GM12878 (cell line): ENCODE results near the gene ARHGAP6. TPM values are rescaled to one million over a fixed set of nuclear protein-coding genes. Genes with fewer than 3 reads are reported as not detected.

Source experiments
- ATAC-seq: fragments of 200-7000 bp; cut with Tn5 transposase; 3 replicates; pipeline ENCODE4 v1.9.1; 2020; ENCODE audit warnings: mild to moderate bottlenecking, moderate library complexity
- BruUV-seq: library from RNA; stranded (reverse); fragments of 400-500 nt; replicated peaks from 2 replicates; lab custom pipeline; 2021; lab: Mats Ljungman, UMichigan
- CTCF ChIA-PET: fragments of 300-600 bp; sonication (Branson Sonifier 250); formaldehyde crosslinking; extraction: SDS; loops from one replicate; lab custom pipeline; 2021; ENCODE audit warnings: inconsistent platforms; lab: Yijun Ruan, JAX
- POLR2A ChIA-PET: fragments of 350-600 bp; formaldehyde crosslinking; extraction: SDS; loops from one replicate; lab custom pipeline; 2021; ENCODE audit warnings: inconsistent platforms; lab: Charles Lee
- RAD21 ChIA-PET: fragments of 300-600 bp; sonication (Branson Sonifier 250); formaldehyde crosslinking; loops from one replicate; lab custom pipeline; 2023; ENCODE audit warnings: antibody characterized with exemption; ENCODE audit not compliant: unreplicated experiment; lab: Charles Lee
- SMC1A ChIA-PET: fragments of 300-600 bp; sonication (Branson Sonifier 250); formaldehyde crosslinking; loops from one replicate; lab custom pipeline; 2023; ENCODE audit not compliant: unreplicated experiment, uncharacterized antibody; lab: Charles Lee
- DNase-seq: peaks from one replicate; pipeline ENCODE4 v3.0.0-alpha.2; 2011; ENCODE audit warnings: low read depth, low spot score
- FAIRE-seq: peaks from 3 replicates; lab custom pipeline; 2011; peaks lifted over from hg19 to GRCh38; lab: Jason Lieb, UNC
- H2AFZ ChIP-seq: 2 replicates; pipeline ENCODE4 v1.6.0; 2011; ENCODE audit warnings: low read depth, low read length, control low read depth; ENCODE audit not compliant: control insufficient read depth
- H3K27ac ChIP-seq: 2 replicates; pipeline ENCODE4 v1.5.1; 2011; ENCODE audit warnings: control low read depth; ENCODE audit not compliant: control insufficient read depth, insufficient read depth
- H3K27me3 ChIP-seq, 2 experiments: replicated peaks in 1 of 2; 2 replicates each; pipeline versions ENCODE4 v1.6.0 to v1.6.1; 2011; ENCODE audit warnings: low read length in 1 of 2; ENCODE audit not compliant: control insufficient read depth in 2 of 2, insufficient read depth in 2 of 2
- H3K36me3 ChIP-seq, 2 experiments: 2 replicates each; pipeline ENCODE4 v1.5.1; 2011; ENCODE audit warnings: low read length in 1 of 2; ENCODE audit not compliant: control insufficient read depth in 2 of 2, insufficient read depth in 2 of 2
- H3K4me1 ChIP-seq: 2 replicates; pipeline ENCODE4 v1.6.1; 2011; ENCODE audit warnings: mild to moderate bottlenecking, low read length, moderate library complexity, mixed read lengths; ENCODE audit not compliant: control insufficient read depth, insufficient read depth
- H3K4me2 ChIP-seq: 2 replicates; pipeline ENCODE4 v1.6.0; 2011; ENCODE audit warnings: control low read depth; ENCODE audit not compliant: control insufficient read depth, insufficient read depth
- H3K4me3 ChIP-seq: fragments of 200-600 bp; sonication (generic); 2 replicates; pipeline ENCODE4 v1.5.1; 2016
- H3K79me2 ChIP-seq: 2 replicates; pipeline ENCODE4 v1.6.0; 2011; ENCODE audit warnings: low read length; ENCODE audit not compliant: control insufficient read depth, insufficient read depth
- H3K9ac ChIP-seq: 2 replicates; pipeline ENCODE4 v1.8.0; 2011; ENCODE audit warnings: low read length, control low read depth, mixed read lengths; ENCODE audit not compliant: control insufficient read depth, insufficient read depth
- H3K9me3 ChIP-seq: replicated peaks from 3 replicates; pipeline ENCODE4 v1.5.1; 2011; ENCODE audit warnings: mild to moderate bottlenecking, low read length; ENCODE audit not compliant: control insufficient read depth, insufficient read depth
- H4K20me1 ChIP-seq: 2 replicates; pipeline ENCODE4 v1.6.0; 2011; ENCODE audit not compliant: control insufficient read depth, insufficient read depth
- EED ChIP-seq: sonication (generic); IDR thresholded peaks from 2 replicates; pipeline ENCODE4 v1.6.1; 2016; ENCODE audit warnings: antibody characterized with exemption, low read depth
- EGR1 ChIP-seq, 2 experiments: IDR thresholded peaks; 1 replicate in 1 of 2; 2 replicates in 1 of 2; pipeline ENCODE4 v1.6.1; 2011 to 2012; ENCODE audit warnings: low read depth in 2 of 2, low read length in 2 of 2, borderline replicate concordance in 1 of 2, mild to moderate bottlenecking in 1 of 2, moderate library complexity in 1 of 2
- EP300 ChIP-seq, 2 experiments: fragments of 150-350 bp in 1 of 2; IDR thresholded peaks; 2 replicates each; pipeline ENCODE4 v1.6.1; 2011 to 2012; ENCODE audit warnings: low read depth in 2 of 2, low read length in 2 of 2, borderline replicate concordance in 1 of 2, improper control_type of control experiment in 1 of 2, inconsistent platforms in 1 of 2; ENCODE audit not compliant: control insufficient read depth in 1 of 2
- ETV6 ChIP-seq, 2 experiments: fragments of 450-650 bp in 1 of 2; IDR thresholded peaks in 1 of 2; conservative IDR thresholded peaks in 1 of 2; 2 replicates each; pipeline ENCODE4 v1.6.1; 2014; ENCODE audit warnings: antibody characterized with exemption in 1 of 2, borderline replicate concordance in 1 of 2, low read depth in 1 of 2, mild to moderate bottlenecking in 1 of 2, moderate library complexity in 1 of 2
- EZH2 ChIP-seq: IDR thresholded peaks from 2 replicates; pipeline ENCODE4 v1.6.1; 2012; ENCODE audit warnings: low read depth, mild to moderate bottlenecking, control low read depth, inconsistent platforms, low read length, borderline replicate concordance; ENCODE audit not compliant: control insufficient read depth
- FOS ChIP-seq: IDR thresholded peaks from 3 replicates; pipeline ENCODE4 v1.6.1; 2011; ENCODE audit warnings: borderline replicate concordance; ENCODE audit not compliant: insufficient read length; ENCODE audit errors: extremely low read depth
- MEF2A ChIP-seq: IDR thresholded peaks from 2 replicates; pipeline ENCODE4 v1.6.1; 2011; ENCODE audit warnings: low read depth, mild to moderate bottlenecking, low read length, moderate library complexity; ENCODE audit not compliant: insufficient read depth
- MTA2 ChIP-seq: fragments of 450-650 bp; IDR thresholded peaks from 2 replicates; pipeline ENCODE4 v1.6.1; 2016; ENCODE audit warnings: low read depth, mild to moderate bottlenecking, moderate library complexity
- NBN ChIP-seq: fragments of 450-650 bp; IDR thresholded peaks from 2 replicates; pipeline ENCODE4 v1.6.1; 2016
- NFYA ChIP-seq: IDR thresholded peaks from 2 replicates; pipeline ENCODE4 v1.6.1; 2011; ENCODE audit warnings: low read depth, mild to moderate bottlenecking, low read length, improper control_type of control experiment, borderline replicate concordance
- SPI1 ChIP-seq: IDR thresholded peaks from 2 replicates; pipeline ENCODE4 v1.6.1; 2011; ENCODE audit warnings: low read depth, mild to moderate bottlenecking, low read length, moderate library complexity, borderline replicate concordance; ENCODE audit not compliant: insufficient read depth
- TCF7 ChIP-seq: IDR thresholded peaks from 2 replicates; pipeline ENCODE4 v1.6.1; 2014; ENCODE audit warnings: antibody characterized with exemption, borderline replicate concordance
- ZNF217 ChIP-seq: fragments of 450-650 bp; IDR thresholded peaks from 2 replicates; pipeline ENCODE4 v1.6.1; 2017; ENCODE audit warnings: antibody characterized with exemption, mild to moderate bottlenecking
- WGBS: methylation state at CpG from one replicate; pipeline ENCODE4 v1.1.6; 2016; ENCODE audit warnings: low lambda C conversion rate; ENCODE audit not compliant: insufficient replicate concordance, insufficient coverage; ENCODE audit errors: missing lambda C conversion rate; 5-methylcytosine and 5-hydroxymethylcytosine counted together
- in situ Hi-C: fragments of 300-500 bp; cut with MboI; formaldehyde crosslinking; loops from 9 replicates; pipeline ENCODE4 v1.14.3; 2018; ENCODE audit warnings: mixed read lengths
- intact Hi-C: fragments of 100-400 bp; cut with micrococcal nuclease; formaldehyde crosslinking; loops from one replicate; pipeline ENCODE4 v1.14.2; 2022; ENCODE audit not compliant: unreplicated experiment
- polyA plus RNA-seq, 11 experiments: library from polyadenylated mRNA; depleted of rRNA in 4 of 11; unstranded in 6 of 11; stranded (reverse) in 5 of 11; fragments of >200 nt; fragmentation: Nextera tagmentation in 4 of 11; fragmentation: Illumina TruSeq in 1 of 11; extraction: Ambion mirVana in 4 of 11; extraction: Trizol in 1 of 11; gene quantifications; 1 replicate in 1 of 11; 2 replicates in 10 of 11; pipeline versions ENCODE4 v1.2.1 to v1.2.3, GENCODE V29; 2011 to 2016; ENCODE audit warnings: inconsistent platforms in 2 of 11, missing spikeins in 2 of 11, low read depth in 1 of 11
- total RNA-seq, 4 experiments: library from RNA; depleted of rRNA in 3 of 4; stranded (reverse); fragments of >200 nt in 3 of 4; fragmentation: Illumina TruSeq in 1 of 4; extraction: Trizol in 1 of 4; gene quantifications; 2 replicates each; pipeline versions ENCODE4 v1.2.1 to v1.2.3, GENCODE V29; 2013 to 2021
- TF ChIP-seq, protein P1 (sequence below): fragments of 450-650 bp; IDR thresholded peaks from 2 replicates; pipeline ENCODE4 v1.6.1; 2017; ENCODE audit warnings: mild to moderate bottlenecking
- TF ChIP-seq, protein P2 (sequence below): fragments of 150-350 bp; IDR thresholded peaks from 2 replicates; pipeline ENCODE4 v1.6.1; 2014; ENCODE audit warnings: mild to moderate bottlenecking, low read depth, low read length

The ARHGAP6 gene
- total and polyA plus RNA-seq, 10 of the 15 experiments (the other 5 are each of a cell fraction or from before 2014, with no cell fraction given): 0.20 to 1.8 (median 0.76) TPM

DNA sequence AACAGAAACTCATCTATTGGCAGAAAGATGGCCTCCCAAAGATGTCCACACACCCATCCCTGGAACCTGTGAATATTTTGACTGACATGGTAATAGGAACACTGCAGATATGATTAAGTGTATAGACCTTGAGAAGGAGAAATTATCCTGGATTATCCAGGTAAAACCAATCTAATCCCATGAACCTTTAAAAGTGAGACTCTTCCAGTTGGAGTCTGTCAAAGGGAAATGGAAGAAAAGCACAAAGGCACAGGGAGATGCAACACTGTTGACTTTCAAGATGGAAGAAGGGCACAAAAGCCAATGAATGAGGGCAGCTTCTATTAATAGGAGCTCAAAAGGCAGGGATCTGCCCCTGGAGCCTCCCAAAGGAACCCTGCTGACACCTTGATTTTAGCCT, 289.6 kb downstream of the ARHGAP6 start:
- Histone ChIP-seq H3K27me3 (no peaks in the 10 kb centered on the region), H3K79me2 (no peaks in the 10 kb centered on the region), H3K4me2 (no peak overlapping the region), H3K4me1 (no peaks in the 10 kb centered on the region), H3K36me3 (no peaks in the 10 kb centered on the region), H3K4me3 (no peak overlapping the region), H4K20me1 (no peaks in the 10 kb centered on the region), H3K27ac (no peak overlapping the region), H2AFZ (no peak overlapping the region), H3K9me3 (no peaks in the 10 kb centered on the region), H3K9ac (no peak overlapping the region)
- ATAC-seq (no peak), FAIRE-seq (no peak), DNase-seq (no peak)
- BruUV-seq: no TSS peak
- CTCF ChIA-PET: no interaction called here
- in situ Hi-C loops (no loop called here), intact Hi-C loops (no loop called here)
- RAD21 ChIA-PET: no interaction called here
- SMC1A ChIA-PET: no interaction called here
- POLR2A ChIA-PET: no interaction called here
- TF ChIP-seq, protein P1, sequence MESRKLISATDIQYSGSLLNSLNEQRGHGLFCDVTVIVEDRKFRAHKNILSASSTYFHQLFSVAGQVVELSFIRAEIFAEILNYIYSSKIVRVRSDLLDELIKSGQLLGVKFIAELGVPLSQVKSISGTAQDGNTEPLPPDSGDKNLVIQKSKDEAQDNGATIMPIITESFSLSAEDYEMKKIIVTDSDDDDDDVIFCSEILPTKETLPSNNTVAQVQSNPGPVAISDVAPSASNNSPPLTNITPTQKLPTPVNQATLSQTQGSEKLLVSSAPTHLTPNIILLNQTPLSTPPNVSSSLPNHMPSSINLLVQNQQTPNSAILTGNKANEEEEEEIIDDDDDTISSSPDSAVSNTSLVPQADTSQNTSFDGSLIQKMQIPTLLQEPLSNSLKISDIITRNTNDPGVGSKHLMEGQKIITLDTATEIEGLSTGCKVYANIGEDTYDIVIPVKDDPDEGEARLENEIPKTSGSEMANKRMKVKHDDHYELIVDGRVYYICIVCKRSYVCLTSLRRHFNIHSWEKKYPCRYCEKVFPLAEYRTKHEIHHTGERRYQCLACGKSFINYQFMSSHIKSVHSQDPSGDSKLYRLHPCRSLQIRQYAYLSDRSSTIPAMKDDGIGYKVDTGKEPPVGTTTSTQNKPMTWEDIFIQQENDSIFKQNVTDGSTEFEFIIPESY: no peak
- no peak for TF ChIP-seq EZH2

DNA sequence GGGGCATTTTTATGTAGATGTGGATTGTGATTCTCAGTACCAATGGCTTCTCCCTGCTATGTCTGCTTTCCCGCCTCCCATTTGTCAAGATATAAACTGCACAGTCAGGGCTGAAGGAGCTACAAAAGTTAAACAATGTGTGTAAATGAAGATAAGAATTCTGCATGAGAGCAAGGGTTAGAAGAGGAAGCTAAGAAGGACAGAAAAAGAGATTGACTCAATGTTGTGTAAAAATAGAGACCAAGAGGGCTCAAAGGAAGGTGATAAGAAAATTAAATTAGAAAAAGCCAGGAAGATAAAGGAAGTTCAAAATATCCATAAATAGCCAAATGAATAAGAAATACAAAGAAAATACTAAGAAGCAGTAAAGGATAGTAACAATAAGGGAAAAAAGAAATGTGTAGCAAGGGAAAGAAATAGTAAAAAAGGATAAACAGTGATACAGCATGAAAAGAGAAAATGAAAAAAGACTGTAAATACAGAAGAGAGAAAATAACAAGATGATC, 290.1 kb downstream of the ARHGAP6 start:
- FAIRE-seq (no peak), DNase-seq (no peak), ATAC-seq (no peak)
- H3K27me3 ChIP-seq: no peaks in the 10 kb centered on the region
- H3K79me2 ChIP-seq: no peaks in the 10 kb centered on the region
- H2AFZ ChIP-seq: no peak overlapping the region
- no peaks in the 10 kb centered on the region for H3K4me1 ChIP-seq
- in situ Hi-C loops (no loop called here), intact Hi-C loops (no loop called here)
- H4K20me1 ChIP-seq: no peaks in the 10 kb centered on the region
- ChIA-PET SMC1A (no interaction called here), RAD21 (no interaction called here), POLR2A (no interaction called here), CTCF (interaction anchor here (0.6 kb wide), 1 partner anchor 41 kb away, joined by 4 read pairs; no protein-coding TSS in a partner anchor)
- H3K4me3 ChIP-seq: no peak overlapping the region
- 42% methylated on average over 1 of the region's 1 CpG for WGBS
- H3K4me2 ChIP-seq: no peak overlapping the region
- no peak overlapping the region for H3K27ac ChIP-seq
- H3K9me3 ChIP-seq: no peaks in the 10 kb centered on the region
- H3K9ac ChIP-seq: no peak overlapping the region
- no peaks in the 10 kb centered on the region for H3K36me3 ChIP-seq
- BruUV-seq: no TSS peak
- no peak for TF ChIP-seq FOS
- TF ChIP-seq MEF2A: no peak
- no peak for TF ChIP-seq SPI1
- no peak for TF ChIP-seq EGR1 (IDR thresholded peaks at IDR 0.05; ENCODE audit: borderline replicate concordance in 1 of 2, low read depth in 2 of 2, low read length in 2 of 2)
- no peak for TF ChIP-seq MTA2
- TF ChIP-seq, protein P2, sequence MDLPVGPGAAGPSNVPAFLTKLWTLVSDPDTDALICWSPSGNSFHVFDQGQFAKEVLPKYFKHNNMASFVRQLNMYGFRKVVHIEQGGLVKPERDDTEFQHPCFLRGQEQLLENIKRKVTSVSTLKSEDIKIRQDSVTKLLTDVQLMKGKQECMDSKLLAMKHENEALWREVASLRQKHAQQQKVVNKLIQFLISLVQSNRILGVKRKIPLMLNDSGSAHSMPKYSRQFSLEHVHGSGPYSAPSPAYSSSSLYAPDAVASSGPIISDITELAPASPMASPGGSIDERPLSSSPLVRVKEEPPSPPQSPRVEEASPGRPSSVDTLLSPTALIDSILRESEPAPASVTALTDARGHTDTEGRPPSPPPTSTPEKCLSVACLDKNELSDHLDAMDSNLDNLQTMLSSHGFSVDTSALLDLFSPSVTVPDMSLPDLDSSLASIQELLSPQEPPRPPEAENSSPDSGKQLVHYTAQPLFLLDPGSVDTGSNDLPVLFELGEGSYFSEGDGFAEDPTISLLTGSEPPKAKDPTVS: no peak
- TF ChIP-seq NBN: no peak
- no peak for TF ChIP-seq TCF7
- TF ChIP-seq ZNF217: no peak
- no peak for TF ChIP-seq EP300 (IDR thresholded peaks at IDR 0.05; ENCODE audit: borderline replicate concordance in 1 of 2, control insufficient read depth in 1 of 2, low read depth in 2 of 2, low read length in 2 of 2)
- no peak for TF ChIP-seq ETV6 (conservative IDR thresholded peaks at IDR 0.05 in 1 of 2, IDR thresholded peaks at IDR 0.05 in 1 of 2; ENCODE audit: borderline replicate concordance in 1 of 2, low read depth in 1 of 2)
- no peak for TF ChIP-seq NFYA
- TF ChIP-seq EED: no peak
